Ecto neural progenitor cell (in vitro differentiated cells): ENCODE measurements around the gene TMEM255A.

Source experiments
- DNase-seq: peaks from one replicate; pipeline ENCODE4 v3.0.0-alpha.2; 2018; ENCODE audit warnings: low spot score

The TMEM255A gene

GRCh38 chrX:120308558-120308957, 2.7 kb downstream of the TMEM255A start:
- peak; percentile 68 for DNase-seq

DNA sequence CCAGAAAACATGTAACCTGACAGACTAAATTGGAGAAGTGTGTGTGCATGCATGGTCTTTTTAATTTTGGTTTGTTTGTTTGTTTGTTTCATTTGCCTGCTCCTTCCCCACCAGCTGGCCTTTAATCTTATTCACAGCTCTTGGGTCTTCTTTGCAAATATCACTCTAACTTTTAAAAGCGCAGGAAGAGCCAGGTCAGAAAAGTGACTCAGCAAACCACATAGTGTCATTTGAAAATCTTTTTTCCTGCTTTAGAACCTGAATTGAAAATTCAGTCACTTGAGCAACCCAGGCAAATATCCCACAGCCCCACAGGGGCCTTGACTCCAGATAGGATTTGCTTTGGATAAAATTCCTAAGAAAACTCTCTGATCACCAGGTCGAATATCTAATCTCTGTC, 4.6 kb downstream of the TMEM255A start:
- DNase-seq, result no peak

DNA sequence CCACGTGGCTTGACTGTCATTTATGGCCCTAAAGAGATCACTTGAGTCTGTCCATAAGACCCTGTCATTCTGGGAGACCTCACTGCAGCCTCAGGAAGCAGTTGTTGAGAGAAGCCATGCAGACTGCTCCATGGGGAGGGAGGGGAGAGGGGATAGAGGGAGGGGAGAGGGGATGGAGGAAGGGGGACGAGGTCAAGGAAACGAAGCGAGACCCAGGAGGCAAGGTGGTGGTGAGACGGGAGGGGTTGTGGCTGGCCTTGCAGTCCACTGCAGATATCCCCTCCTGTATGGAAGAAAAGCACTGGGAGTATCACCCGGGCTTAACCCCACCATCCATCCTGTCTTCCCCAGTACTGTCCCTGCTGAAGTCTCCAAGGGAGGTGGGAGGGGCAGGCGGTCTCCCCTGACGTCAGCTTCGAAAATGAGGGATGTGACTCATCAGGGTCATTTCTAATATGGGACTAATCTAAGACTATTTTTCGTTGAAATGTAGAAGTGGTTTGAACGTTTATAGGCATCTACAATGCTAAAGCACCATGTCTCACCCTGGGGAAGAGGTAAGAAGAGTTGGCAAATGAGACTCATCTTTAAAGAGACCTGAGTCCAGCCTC, 5.6 kb downstream of the TMEM255A start:
- no peak for DNase-seq

- DNase-seq, result no peak
These were observed 7.0 kb downstream of the TMEM255A start for GRCh38 chrX:120304256-120304655.

DNA sequence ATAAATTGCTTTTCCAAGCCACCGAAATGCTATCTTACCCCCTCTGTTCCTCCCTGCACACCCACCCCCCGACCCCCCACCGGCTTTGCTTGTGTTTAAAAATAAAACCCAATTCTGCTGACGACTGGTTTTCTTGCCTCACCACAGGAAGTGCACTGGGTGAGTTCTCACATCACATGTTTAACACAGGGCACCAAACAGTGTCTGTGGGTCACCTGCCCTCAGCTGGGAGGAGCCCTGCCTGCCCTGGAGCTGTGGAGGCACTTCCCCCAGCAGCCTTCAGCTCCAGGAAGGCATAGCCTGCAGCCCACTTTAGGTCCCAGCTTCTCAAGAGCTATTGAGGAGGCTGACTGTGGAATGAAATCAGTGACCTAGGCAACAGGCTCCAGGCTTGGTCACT, 8.8 kb downstream of the TMEM255A start:
- DNase-seq, result no peak

DNA sequence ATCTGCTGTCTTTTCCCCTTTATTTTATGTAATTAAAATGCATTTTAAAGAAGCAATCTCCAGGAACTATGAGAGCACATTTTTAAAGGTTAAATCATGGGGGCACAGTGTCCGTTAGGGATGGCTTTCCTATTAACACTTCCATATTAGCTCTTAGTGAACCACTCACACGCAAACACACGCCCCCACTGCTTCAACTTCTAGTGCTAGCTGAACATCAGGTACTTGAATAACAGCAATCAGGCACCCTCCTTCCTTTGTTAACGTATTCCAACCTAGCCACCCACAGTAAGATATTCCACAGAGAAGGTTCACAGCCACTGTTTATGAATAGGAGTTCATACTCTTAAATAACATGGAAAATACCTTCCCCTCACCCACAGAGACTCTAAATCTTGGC, 9.3 kb downstream of the TMEM255A start:
- DNase-seq, result no peak

GRCh38 chrX:120301497-120301896, 9.8 kb downstream of the TMEM255A start:
- DNase-seq, result no peak

GRCh38 chrX:120299928-120300327, 11.3 kb downstream of the TMEM255A start:
- no peak for DNase-seq

GRCh38 chrX:120297923-120298322, 13.3 kb downstream of the TMEM255A start:
- no peak for DNase-seq

DNA sequence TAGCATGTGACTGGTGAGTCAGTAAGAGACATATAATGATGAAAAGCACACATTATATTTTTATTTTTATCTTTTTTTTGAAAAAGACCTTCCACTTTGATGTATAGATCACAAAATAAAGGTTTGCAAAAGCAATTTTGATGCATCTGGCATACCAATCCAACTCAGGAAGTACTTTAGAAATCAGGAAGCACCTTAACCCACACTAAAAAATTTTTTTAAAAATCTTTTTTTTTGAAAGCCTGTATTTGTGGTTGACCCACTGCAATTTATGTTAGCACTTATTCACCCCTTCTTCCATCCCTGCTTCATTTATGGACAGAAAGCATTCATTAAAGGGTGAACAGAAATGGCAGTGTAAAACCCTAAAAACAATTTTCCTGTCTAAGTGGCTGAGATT, 16.6 kb downstream of the TMEM255A start:
- no peak for DNase-seq

DNA sequence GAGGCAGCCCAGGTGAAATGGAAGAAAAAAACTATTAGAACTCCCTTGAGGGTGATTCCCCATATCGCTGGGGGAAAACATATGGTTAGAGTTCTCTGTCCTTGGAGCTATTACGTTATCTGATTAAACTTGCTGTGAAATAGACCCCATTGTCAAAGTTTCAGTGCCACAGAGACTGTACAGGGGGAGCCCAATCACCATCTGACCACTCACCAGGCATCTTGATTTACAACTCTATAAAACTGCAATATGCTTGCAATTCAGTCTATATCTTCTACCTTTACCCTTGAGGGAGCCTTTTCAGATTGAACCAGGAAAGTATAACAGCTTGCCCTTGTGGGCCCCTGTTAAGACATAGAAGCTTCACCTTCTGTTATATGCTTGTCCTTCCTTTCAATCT, 18.2 kb downstream of the TMEM255A start:
- DNase-seq, result no peak

DNA sequence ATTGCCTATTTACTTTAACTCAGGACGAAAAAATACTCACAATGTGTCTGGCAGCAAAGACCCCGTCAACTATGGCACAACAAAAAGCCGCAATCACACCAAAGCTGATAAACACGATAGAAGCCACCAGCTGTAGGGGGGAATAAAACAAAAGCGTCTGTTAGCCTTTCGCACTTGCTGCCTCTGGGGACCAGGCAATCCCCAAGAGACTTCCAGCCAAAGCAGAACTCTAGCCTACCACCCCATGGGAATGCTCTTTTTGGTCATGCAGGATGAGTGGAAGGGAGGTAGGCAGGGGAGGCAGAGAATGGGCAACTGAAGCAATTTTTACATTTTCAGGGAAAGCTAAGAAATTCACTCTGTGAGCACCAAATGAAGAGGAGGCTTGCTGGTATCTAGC, 20.1 kb downstream of the TMEM255A start:
- DNase-seq, result no peak

DNA sequence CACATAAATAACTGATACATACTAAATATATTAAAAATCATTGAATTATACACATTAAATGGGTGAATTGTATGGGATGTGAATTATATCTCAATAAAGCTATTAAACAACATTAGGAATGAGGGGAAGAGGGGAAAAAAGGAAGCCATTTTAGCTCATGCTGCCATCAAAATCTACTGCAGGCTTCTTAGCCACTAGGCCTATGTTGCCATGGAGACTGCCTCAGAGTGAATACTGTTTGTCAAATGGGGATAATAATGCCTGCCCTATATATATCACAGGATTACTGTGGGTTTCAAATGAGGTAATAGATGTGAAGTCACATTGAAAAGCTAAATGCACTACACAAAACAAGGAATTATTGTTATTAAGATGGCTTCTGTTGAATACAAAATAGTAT, 21.2 kb downstream of the TMEM255A start:
- DNase-seq, result no peak

DNA sequence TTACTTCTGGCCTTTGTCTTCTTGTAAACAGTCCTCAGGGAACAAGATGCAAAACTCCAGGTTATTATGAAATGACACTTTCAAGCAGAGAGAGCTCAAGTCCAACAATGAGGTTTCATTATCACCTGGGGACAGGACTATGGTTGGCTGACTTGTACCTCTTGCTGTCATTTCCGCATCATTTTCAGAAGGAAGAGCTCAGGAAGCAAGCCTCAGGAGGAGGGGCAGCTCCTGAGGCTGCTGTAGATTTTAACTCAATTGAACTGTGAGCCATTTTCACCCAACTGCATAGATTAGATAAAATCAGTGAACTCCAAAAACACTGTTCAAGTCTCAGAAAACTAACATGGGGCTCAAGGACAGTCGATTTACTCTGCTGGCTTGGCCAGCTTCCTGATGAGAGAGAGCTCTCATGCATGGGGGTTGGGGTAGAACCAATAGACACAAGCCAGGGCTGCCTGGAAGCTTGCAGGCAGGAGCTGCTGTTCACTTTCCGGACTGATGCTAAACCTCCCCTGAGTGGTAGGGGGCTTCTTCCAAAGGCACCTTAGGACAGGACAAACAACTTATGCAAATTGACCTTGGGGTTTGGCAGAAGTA, 23.6 kb downstream of the TMEM255A start:
- no peak for DNase-seq

- DNase-seq, result no peak
These were observed 24.3 kb downstream of the TMEM255A start for GRCh38 chrX:120286733-120287512.

- DNase-seq, result no peak
These were observed 28.6 kb downstream of the TMEM255A start for GRCh38 chrX:120282697-120283096.

GRCh38 chrX:120281761-120282160, 29.5 kb downstream of the TMEM255A start:
- DNase-seq, result no peak

DNA sequence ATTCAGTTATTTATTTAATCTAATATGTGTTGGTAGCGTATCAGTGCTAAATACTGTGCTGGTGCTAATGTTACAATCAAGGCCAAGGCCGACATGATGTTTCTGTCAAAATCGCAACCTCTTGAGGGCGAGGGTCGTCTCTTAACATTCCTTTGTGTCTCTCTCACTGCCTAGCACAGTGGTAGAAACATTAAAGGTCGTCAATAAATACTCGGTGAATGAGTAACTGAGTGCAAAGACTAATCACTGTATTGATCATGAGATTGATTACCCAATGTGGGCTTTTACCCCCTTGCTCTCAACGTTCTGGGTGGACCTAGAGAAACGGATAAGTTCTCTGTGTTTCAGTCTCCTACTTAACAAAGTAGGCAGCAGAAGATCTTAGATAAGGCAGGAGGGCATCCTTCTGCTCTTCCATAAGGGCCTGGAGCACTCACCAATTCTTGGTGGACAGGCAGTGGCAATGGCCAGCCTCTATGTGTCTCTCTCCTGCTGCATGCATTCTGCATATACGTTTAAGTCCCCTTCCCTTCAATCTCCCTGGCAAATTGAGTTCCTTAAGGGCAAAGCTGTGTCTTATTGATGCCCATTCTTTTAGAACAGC, 30.1 kb downstream of the TMEM255A start:
- no peak for DNase-seq

GRCh38 chrX:120274958-120275357, 36.3 kb downstream of the TMEM255A start:
- no peak for DNase-seq

DNA sequence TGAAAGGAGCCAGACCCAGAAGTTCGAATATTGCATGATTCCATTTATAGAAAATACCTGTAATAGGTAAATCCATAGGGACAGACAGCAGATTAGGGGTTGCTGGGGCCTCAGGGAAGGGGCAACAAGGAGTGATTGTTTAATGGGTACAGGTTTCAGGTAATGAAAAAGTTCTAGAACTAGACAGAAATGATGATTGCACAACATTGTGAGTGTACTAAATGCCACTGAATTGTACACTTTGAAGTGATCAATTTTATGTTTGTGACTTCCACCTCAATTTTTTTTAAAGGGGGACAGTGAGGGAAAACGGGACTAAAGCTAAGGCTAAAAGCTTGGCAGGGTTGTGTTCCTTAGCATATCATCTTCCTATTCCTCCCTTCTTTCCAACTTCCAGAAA, 37.1 kb downstream of the TMEM255A start:
- no peak for DNase-seq

GRCh38 chrX:120271218-120271617, 40.0 kb downstream of the TMEM255A start:
- no peak for DNase-seq

DNA sequence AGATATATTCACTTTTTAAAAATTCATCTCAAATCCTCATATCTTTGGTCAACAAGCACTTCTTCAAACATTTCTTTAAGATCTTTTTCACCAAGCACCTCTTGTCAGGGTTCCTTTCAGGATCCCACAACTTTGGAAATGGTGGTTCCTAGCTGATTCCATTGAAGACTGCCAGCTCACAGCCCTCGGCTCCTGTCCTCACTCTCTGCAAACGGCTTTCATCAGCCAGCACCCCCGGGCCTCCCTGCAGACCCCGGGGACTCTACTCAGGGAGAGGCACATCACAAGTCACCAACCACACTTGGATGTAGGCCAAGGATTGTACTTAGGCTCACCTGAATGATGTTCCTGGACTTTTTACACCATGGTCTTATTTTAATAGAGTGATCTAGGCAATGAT, 40.7 kb downstream of the TMEM255A start:
- DNase-seq, result no peak

- DNase-seq, result no peak
These were observed 41.8 kb downstream of the TMEM255A start for GRCh38 chrX:120269373-120270035.
